Measurements from ENCODE around the gene VEZF1.

VEZF1 gene

GRCh38 chr17:57999496-58000017 lies 11.5 kb upstream of the VEZF1 start:
- DNase-seq (ENCODE audit: low read depth, low spot score) = no peak

DNA sequence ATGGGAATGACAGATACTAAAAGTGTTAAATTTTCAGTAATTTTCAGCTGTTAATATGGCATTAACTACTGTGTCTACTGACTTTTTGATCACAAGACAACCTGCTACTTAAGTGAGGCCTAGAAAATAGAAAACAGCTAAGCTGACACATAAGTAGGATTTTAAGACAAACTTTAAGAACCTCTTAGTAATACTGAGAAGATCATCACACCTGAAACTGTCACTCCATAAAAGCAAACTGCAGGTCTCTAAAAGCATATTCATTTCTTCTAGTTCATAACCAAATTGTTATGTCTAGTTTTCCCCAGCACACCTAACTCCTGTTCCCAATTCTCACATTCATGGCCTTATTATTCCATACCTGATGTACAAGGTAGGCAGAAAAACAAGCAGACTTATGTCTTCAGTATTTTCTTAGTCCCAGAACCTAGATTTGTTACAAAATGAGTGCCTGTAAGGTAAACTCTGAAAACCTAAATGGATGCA lies 11.0 kb upstream of the VEZF1 start:
- DNase-seq (ENCODE audit: low read depth, low spot score) = no peak

GRCh38 chr17:57997085-57997809 lies 9.2 kb upstream of the VEZF1 start:
- no peak for DNase-seq (ENCODE audit: low read depth, low spot score)

DNA sequence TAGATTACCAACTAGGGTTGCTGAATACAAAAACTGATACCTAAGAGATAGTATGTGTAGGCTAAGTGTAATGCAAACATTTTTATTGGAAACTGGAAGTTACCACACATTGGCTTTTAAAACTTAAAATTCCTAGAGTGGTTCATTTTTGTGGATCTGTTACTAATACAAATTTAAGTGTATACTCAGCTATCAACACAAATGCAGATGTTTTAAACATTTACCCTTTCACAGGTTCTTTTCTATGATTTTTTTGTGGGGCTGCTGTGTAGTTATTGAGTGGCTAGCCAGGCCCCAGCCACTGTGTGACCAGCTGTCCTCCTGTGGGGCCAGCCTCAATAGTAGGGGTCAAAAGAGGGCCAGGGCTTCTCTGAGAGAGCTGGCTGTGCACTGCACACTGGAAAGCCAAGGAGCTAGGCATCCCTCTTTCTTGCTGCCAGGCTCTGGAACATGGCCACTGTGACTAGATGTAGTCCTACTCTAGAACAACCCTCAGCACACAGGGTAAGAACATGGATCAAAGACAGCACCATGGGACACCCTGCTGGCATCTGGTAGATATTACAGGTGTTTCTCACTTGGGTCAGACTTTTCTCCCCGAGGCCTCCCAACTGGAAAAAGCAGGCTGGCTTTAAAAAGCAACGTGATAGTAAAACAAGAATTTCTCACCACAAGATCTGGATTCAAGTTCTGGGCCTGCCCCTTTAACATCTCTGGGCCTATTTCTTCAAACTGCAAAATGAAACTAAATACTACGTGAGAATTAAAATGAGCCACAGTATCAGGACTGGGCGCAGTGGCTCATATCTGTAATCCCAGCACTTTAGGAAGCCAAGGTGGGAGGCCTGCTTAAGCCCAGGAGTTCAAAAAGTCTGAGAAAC lies 7.3 kb upstream of the VEZF1 start:
- DNase-seq (ENCODE audit: low read depth, low spot score) = no peak

GRCh38 chr17:57994436-57994835 lies 6.4 kb upstream of the VEZF1 start:
- DNase-seq (ENCODE audit: low read depth, low spot score) = no peak

DNA sequence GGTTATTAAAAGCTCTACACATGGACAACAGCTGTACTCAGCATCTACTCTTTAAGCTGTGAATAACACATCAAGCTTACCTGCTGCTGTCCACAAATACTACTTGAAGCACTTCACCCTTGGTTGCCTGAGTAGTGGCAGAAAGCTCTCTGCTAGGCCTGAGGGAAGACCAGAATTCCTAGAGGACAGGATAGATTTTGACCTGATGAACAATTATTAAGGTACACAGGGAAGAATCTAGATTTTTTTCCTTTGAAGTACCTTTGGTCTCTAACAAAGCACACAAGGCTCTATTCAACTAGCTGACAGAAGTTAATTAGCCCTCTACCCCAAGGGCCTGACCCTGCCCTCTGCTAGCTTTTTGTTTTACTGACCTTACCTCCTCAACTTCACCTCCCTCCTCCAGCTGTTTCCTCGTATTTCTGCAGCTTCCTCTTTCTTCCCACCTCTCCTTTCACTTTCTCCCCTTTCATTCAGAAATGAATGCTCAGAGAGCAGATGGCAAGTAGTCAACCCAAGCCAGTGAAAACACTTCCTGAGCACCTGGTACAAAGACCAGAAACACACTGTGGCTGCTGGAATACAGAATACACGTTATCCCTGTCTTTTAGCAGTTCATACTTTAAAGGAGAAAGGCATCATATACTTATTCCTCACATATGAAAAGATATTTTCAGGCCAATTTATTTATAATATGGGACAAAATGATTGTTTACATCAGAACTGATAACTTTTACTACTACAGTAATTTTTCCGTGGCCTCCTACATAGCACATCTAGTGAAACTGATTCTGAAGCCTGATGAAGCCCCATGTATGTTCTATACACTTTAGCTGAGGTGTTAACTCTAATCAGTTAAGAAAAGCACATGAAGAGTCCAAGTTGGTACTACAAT lies 5.7 kb upstream of the VEZF1 start:
- DNase-seq (ENCODE audit: low read depth, low spot score) = no peak

GRCh38 chr17:57991537-57991936 lies 3.5 kb upstream of the VEZF1 start:
- no peak for DNase-seq (ENCODE audit: low read depth, low spot score)

DNA sequence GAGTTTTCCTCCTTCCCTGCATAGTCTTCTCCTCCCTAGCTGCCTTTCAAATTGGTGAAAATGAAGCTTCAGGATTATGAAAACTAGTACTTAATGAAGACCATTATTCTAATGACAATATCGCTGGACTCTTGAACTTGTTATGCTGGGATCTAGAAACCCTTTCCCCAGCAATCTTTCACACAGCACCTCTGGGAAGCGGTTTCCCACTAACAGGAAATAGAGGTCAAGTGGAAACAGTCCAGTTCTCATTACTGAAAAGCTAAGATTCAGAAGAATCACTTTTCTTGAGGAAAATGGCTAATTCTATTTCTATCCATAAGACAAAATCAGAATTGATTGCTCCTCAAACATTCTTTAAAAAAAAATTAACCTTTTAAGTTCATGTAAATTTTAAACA lies 2.0 kb upstream of the VEZF1 start:
- no peak for DNase-seq (ENCODE audit: low read depth, low spot score)

DNA sequence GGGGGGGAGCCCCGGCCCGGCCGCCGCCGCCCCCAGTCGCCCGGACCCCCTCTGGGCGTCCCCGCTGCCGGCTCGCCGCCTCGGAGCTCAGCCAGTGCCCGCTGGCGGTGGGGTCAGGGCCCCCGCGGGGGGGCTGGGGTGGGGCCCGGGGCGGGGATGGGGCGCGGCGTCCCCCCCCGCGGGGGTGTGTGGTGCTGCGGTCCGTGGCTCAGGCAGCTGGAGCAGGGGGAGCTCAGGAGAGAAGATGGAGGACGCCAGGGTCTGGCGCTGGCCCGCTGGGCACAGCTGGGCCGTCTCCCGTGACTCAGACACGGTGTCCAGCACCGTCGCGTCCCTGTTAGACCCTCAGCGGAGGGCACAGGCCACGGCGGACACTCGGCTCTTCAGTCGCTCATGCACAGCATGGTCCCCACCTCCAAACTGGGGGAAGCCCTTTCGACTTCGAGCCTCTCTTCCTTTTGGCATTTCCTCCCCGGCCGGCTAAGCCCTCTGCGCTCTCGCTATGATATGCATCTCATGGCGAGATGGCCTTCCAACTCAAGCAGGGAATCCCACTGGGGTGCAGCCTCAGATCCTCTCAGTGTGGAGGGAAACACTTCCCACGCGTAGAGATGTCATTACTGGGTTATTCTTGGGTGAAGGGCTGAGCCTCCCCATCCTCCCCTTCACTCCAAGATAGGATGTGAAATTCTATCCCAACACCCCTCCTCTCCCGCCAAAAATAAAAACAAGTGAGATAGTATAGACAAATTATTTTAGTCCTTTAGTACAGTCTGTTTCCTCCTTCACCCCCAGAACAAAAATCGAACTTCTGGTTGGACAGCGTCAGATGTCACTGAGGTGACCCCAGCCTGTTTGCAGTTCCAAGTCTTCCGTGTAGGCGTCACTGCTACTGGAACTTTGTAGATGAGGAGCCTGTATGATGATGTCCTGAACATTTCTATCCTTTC lies 522 bp upstream of the VEZF1 start:
- no peak for DNase-seq (ENCODE audit: low read depth, low spot score)

DNA sequence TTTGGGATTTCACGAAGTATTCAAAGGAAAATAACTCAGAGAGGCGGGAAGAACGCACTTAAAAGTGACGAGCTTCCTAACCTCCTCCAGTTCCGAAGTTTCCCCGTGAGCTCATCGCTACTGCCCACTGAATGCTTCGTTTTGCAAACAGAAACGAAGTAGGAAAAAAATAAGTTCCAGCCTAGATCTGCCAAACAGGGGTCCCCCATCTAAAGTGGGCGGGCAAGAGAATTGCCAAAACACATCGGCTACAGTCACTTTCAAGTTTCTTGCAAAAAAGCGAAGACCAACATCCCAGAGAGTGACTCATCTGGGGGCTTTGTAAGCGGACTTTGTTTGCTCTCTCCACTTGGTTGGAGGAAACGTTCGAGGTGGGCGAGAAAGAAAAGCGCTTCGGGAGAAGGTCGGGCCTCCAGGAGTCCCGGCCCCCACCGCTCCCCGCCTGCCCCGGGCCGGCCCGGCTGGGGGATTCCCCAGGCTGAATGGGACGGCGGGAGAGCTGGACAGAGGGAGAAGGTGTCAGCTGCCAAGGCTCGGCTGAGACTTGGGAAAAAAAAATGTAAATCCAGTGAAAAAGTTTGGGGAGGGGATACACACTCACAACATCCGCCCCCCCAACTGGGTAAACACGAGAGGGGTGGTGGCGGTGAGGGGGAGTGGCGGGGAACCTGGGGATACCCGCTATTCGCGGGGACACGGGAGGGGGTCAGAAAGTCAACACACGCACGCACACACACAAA lies 1.0 kb downstream of the VEZF1 start:
- DNase-seq (ENCODE audit: low read depth, low spot score) = no peak

DNA sequence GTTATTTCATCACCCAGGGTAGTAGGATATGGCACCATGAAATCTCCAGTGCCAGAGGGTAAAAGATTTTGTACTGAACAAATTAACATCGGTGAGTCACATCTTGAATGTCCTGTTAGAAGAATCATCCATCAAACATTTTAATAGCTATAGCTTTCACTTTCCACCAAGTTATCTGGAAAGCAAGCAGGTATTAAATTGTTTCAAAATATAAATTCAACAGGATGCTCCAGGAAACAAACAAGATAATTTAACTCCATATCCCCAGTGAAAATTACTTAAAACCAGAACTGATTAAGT lies 2.4 kb downstream of the VEZF1 start:
- no peak for DNase-seq (ENCODE audit: low read depth, low spot score)

GRCh38 chr17:57984936-57985674 lies 2.9 kb downstream of the VEZF1 start:
- no peak for DNase-seq (ENCODE audit: low read depth, low spot score)

- no peak for DNase-seq (ENCODE audit: low read depth, low spot score)
These were observed 3.7 kb downstream of the VEZF1 start for GRCh38 chr17:57984261-57984890.

DNA sequence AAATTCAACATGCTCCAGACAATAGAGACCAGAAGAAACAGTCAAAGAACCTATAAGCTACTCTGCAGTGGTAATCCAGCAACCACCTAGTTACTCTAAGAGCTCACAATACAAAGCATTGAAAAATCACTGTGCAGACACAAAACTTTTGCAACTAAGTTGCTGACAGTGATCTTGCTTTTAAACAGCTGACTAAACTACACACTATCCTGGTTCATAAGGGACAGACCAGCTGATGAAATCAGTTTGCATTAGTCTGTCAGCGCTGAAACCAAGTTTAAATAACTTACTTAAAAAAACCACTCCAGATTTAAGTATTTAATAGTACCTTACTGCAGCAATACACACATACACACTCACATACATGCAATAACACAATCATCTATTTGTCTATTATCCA lies 4.6 kb downstream of the VEZF1 start:
- no peak for DNase-seq (ENCODE audit: low read depth, low spot score)

DNA sequence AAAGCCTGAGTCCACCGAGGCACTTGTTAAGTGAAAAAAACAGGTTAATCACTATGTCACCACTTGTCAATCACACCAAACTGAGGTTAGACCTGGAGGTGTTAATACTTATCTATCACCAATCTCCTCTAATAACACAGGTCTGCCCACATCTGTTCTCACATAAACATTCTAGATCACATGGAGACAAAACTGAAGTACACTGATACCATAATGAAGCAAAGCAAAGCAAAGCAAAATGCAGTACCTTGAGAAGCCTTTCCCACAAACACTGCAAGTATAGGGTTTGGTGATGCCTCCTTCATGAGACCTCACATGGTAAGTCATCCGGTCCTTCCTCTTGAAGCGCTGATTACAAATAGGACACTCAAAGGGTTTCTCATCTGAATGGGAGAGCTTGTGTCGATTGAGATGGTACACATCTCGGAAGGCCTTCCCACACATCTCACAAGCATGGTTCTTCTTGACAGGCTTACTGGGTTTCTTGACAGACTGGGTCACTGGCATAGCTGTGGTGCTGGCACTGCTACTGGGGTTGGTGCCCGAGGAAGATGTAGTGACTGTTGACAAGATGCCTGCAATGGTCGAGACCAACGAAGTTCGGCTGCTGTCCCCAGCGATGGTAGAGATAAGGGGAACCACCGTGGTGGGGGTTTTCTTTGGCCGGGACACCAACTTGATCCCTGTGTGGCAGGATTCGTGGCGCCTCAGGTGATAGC lies 5.4 kb downstream of the VEZF1 start:
- DNase-seq (ENCODE audit: low read depth, low spot score) = no peak

DNA sequence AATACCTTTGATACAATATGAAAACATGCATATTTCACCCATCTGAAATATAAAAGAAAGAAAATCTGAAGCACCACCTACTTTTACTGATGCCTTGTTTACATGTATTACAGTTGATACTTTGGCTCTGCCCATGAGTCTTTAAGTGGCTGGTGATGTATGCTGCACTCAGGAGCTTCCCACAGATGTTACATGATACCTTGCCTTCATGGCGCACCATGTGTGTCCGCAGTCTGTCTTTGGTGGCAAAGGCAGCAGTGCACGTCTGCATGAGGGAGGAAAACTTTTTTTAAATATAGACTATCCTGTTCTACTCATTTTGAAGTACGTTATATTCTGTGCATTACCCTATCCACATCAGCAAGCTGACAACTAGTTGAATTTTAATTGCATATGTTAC lies 7.5 kb downstream of the VEZF1 start:
- DNase-seq (ENCODE audit: low read depth, low spot score) = no peak

DNA sequence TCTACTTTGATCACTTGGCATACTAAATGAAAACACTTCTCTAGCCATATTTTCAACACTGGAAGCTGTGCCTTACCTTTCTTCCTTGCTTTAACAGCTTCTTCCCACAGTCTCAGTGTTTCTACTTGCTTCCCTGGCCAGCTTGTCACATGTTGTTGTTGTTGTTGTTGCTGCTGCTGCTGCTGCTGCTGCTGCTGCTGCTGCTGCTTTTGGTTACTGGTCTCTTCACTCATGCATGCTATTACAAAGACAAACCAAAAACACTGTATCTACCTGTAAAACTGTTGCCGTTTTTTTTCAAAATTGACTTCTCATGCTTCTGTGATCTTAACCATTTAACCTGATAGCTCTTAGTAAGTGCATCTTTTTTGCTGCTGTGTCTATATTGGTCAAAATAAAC lies 9.0 kb downstream of the VEZF1 start:
- no peak for DNase-seq (ENCODE audit: low read depth, low spot score)

GRCh38 chr17:57976594-57976993 lies 11.5 kb downstream of the VEZF1 start:
- no peak for DNase-seq (ENCODE audit: low read depth, low spot score)

Data from iPS DF 19.7 (cell line).